SK-N-MC (cell line): ENCODE data around the gene TMCO2.

Source experiments
- DNase-seq: peaks from one replicate; pipeline ENCODE4 v3.0.0-alpha.2; 2011; ENCODE audit warnings: low read depth, low spot score
- H3K27ac ChIP-seq: fragments of 200-600 bp; sonication (generic); 2 replicates; pipeline ENCODE4 v1.5.1; 2016; ENCODE audit warnings: mixed run types
- H3K36me3 ChIP-seq: fragments of 200-600 bp; sonication (generic); 2 replicates; pipeline ENCODE4 v1.6.1; 2017; ENCODE audit warnings: antibody characterized with exemption, low read length, mixed read lengths; ENCODE audit not compliant: insufficient read depth
- H3K4me3 ChIP-seq: fragments of 200-600 bp; sonication (generic); 2 replicates; pipeline ENCODE4 v1.5.1; 2016
- H3K9ac ChIP-seq: fragments of 200-600 bp; sonication (generic); 2 replicates; pipeline ENCODE4 v1.8.0; 2017; ENCODE audit warnings: mixed run types, mixed read lengths; ENCODE audit not compliant: insufficient read length
- H3K9me3 ChIP-seq: fragments of 200-600 bp; sonication (generic); 2 replicates; pipeline ENCODE4 v1.6.1; 2017; ENCODE audit warnings: low read depth, mild to moderate bottlenecking, antibody characterized with exemption, low read length, moderate library complexity, mixed read lengths
- EZH2 ChIP-seq: fragments of 200-600 bp; sonication (generic); IDR thresholded peaks from one replicate; pipeline ENCODE4 v1.6.1; 2017; ENCODE audit warnings: antibody characterized with exemption
- FOXP2 ChIP-seq: optimal IDR thresholded peaks from 2 replicates; pipeline ENCODE3; 2011; ENCODE audit warnings: mild to moderate bottlenecking, moderate library complexity; ENCODE audit not compliant: insufficient read depth; ENCODE audit errors: extremely low read length, control extremely low read depth
- POLR2AphosphoS5 ChIP-seq: IDR thresholded peaks from 2 replicates; pipeline ENCODE4 v1.6.1; 2012; ENCODE audit warnings: mild to moderate bottlenecking, low read depth, low read length, borderline replicate concordance

The TMCO2 gene

DNA sequence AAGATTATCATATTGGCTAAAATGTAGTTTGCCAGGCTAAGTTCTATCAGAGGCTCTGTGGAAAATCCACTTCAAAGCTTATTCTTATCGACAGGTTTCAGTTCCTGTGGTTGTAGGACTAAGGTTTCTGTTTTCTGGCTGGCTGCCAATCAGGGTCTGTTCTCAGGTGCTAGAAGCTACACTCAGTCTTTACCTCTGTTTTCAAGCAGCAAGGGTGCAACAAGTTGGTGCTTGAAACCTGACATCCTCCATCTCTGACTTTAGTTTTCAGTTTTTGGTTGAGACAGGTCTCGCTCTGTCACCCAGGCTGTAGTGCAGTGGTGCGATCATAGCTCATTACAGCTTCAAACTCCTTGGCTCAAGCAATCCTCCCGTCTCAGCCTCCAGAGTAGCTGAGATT, 15.3 kb upstream of the TMCO2 start:
- H3K36me3 ChIP-seq, result peaks cover 53% of the 10 kb centered on the region
- no peak for DNase-seq
- H3K4me3 ChIP-seq, result no peak overlapping the region
- no peaks in the 10 kb centered on the region for H3K9me3 ChIP-seq
- TF ChIP-seq EZH2, result no peak
- TF ChIP-seq FOXP2, result no peak
- TF ChIP-seq POLR2AphosphoS5, result no peak
- H3K27ac ChIP-seq, result no peak overlapping the region
- H3K9ac ChIP-seq, result no peak overlapping the region

GRCh38 chr1:40239626-40240025, 8.1 kb upstream of the TMCO2 start:
- Histone ChIP-seq H3K27ac (no peak overlapping the region), H3K4me3 (no peak overlapping the region), H3K9ac (no peak overlapping the region), H3K9me3 (no peaks in the 10 kb centered on the region), H3K36me3 (peaks cover 36% of the 10 kb centered on the region)
- TF ChIP-seq EZH2 (no peak), POLR2AphosphoS5 (no peak), FOXP2 (no peak)
- DNase-seq, result no peak

DNA sequence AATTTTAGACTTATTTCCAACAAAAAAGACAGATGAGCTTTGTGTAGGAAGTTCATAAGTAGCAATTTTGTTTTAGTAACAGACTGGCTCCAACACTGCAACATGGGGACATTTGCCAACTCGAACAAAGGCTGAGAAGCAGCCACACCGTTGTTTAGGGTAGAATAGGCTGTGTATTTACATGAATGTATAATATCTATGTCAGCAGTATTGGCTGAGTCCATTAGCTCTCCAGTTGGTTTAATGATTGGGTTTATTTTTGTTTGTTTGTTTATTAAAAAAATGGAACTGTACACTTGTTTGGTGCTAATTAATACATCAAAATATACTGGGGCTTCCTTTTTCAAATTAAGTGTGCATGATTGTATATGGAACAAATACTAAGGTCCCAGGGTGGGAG, 7.3 kb upstream of the TMCO2 start:
- Histone ChIP-seq H3K27ac (no peak overlapping the region), H3K9ac (no peak overlapping the region), H3K36me3 (peaks cover 32% of the 10 kb centered on the region), H3K9me3 (no peaks in the 10 kb centered on the region), H3K4me3 (no peak overlapping the region)
- no peak for TF ChIP-seq POLR2AphosphoS5
- no peak for TF ChIP-seq FOXP2
- no peak for TF ChIP-seq EZH2
- no peak for DNase-seq

DNA sequence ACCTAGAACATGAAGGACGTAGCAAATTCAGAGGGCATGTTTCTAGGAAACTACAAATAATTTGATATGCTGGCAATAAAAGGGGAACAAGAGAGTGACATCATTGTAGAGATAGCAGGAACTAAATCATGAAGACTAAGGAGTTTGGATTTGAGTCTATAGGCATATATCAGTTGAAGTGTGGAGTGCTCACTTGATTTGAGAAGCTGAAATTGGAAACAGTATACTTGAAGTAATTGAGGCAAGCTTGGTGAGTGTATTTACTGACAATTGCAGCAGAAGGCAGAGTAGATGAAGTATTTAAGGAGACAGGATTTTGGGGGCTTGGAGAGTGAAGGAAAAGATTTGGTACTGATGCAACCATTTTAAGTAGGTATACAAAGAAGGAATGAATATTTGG, 6.4 kb upstream of the TMCO2 start:
- Histone ChIP-seq H3K4me3 (no peak overlapping the region), H3K36me3 (peaks cover 23% of the 10 kb centered on the region), H3K9ac (no peak overlapping the region), H3K9me3 (no peaks in the 10 kb centered on the region), H3K27ac (no peak overlapping the region)
- no peak for DNase-seq
- TF ChIP-seq POLR2AphosphoS5, result no peak
- no peak for TF ChIP-seq EZH2
- TF ChIP-seq FOXP2, result no peak

DNA sequence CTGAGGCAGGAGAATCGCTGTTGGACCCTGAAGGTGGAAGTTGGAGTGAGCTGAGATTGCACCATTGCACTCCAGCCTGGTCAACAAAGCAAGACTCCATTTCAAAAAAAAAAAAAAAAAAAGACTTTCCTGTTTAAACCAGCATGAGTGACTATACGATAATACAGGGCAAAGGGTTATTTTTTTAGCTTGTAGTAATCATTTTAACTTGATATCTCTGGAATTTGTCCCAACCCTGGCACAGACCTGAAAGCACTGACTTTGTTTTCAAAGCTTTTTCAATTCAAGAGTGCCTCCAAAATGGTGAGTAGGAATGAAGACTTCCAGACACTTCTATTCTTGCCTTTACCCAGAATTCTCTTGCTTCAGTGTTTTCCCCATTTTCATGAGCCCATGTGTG, 4.4 kb upstream of the TMCO2 start:
- H3K9me3 ChIP-seq, result no peaks in the 10 kb centered on the region
- no peak for TF ChIP-seq EZH2
- TF ChIP-seq POLR2AphosphoS5, result no peak
- TF ChIP-seq FOXP2, result no peak
- no peak overlapping the region for H3K4me3 ChIP-seq
- no peak for DNase-seq
- no peak overlapping the region for H3K27ac ChIP-seq
- peaks cover 3% of the 10 kb centered on the region for H3K36me3 ChIP-seq
- no peak overlapping the region for H3K9ac ChIP-seq

- no peak for DNase-seq
- Histone ChIP-seq H3K9me3 (no peaks in the 10 kb centered on the region), H3K27ac (no peak overlapping the region), H3K4me3 (no peak overlapping the region), H3K36me3 (no peaks in the 10 kb centered on the region; the same call in 1 of the 2 replicates), H3K9ac (no peak overlapping the region)
- TF ChIP-seq FOXP2 (no peak), EZH2 (no peak), POLR2AphosphoS5 (no peak)
These were observed 3.5 kb upstream of the TMCO2 start for GRCh38 chr1:40244138-40244744.

GRCh38 chr1:40245686-40246085, 2.1 kb upstream of the TMCO2 start:
- DNase-seq, result no peak
- no peak overlapping the region for H3K27ac ChIP-seq
- no peaks in the 10 kb centered on the region for H3K9me3 ChIP-seq

GRCh38 chr1:40248412-40248811, 675 bp downstream of the TMCO2 start:
- no peak overlapping the region for H3K4me3 ChIP-seq
- TF ChIP-seq FOXP2 (no peak), POLR2AphosphoS5 (no peak), EZH2 (no peak)
- no peak for DNase-seq
- no peaks in the 10 kb centered on the region for H3K36me3 ChIP-seq
- no peaks in the 10 kb centered on the region for H3K9me3 ChIP-seq
- H3K9ac ChIP-seq, result no peak overlapping the region
- no peak overlapping the region for H3K27ac ChIP-seq

More at GRCh38 chr1:40245686-40246085, 2.1 kb upstream of the TMCO2 start:
- H3K4me3 ChIP-seq, result no peak overlapping the region
- no peak overlapping the region for H3K9ac ChIP-seq
- TF ChIP-seq POLR2AphosphoS5 (no peak), EZH2 (no peak)
- H3K36me3 ChIP-seq, result no peaks in the 10 kb centered on the region

DNA sequence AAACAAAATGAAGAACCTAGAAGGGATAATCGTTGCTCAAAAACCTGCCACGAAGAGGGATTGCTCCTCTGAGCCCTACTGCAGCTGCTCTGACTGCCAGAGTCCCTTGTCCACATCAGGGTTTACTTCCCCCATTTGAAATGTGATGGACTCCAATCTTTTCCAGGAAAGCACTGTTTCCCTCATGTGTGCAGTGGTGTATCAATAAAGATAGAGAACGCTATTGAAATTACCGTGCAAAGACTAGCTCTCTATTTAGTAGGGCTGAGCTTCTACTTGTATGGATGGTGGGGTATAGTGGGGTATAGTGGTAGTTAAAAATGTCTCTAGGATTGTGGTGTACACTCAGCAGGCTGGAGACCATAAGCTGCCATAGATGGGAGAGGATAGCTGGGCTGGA, 3.7 kb downstream of the TMCO2 start:
- Histone ChIP-seq H3K4me3 (no peak overlapping the region), H3K36me3 (no peaks in the 10 kb centered on the region), H3K9me3 (no peaks in the 10 kb centered on the region), H3K9ac (no peak overlapping the region), H3K27ac (no peak overlapping the region)
- no peak for DNase-seq
- TF ChIP-seq EZH2 (no peak), FOXP2 (no peak), POLR2AphosphoS5 (no peak)
